ENCODE data around the gene LTBP1.

The LTBP1 gene

DNA sequence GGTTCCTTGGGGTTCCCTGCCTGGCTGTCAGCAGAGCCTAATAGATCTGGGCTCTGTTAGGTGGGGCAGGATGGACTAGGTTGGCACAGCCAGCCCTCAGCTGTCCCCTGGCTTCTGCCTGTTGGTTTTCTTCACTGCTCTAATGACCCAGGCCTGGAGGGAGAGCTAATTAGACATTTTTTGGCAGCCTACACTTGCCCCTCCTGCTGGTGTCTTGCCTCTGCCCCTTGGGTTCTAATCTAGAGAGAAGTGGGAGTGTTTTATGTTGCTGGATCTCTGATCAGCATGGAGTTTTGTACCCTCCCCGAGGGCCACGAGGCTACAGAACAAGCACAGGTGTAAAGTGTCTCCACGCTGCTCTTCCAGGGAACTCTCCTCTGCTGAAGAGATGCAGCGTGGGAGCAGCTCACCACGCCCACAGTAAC lies 330.3 kb downstream of the LTBP1 start:
- H3K9ac ChIP-seq (ENCODE audit: low read depth, low read length), result no peak overlapping the region
- no peaks in the 10 kb centered on the region for H3K9me3 ChIP-seq (ENCODE audit: control insufficient read depth, insufficient read depth, low read length)
- no peaks in the 10 kb centered on the region for H3K36me3 ChIP-seq (ENCODE audit: control insufficient read depth, insufficient read depth, low read length)
- no peaks in the 10 kb centered on the region for H3K27me3 ChIP-seq (ENCODE audit: control insufficient read depth, insufficient read depth, low read length)
- no peak overlapping the region for H3K4me3 ChIP-seq (ENCODE audit: low read depth, low read length)
- no peaks in the 10 kb centered on the region for H3K4me1 ChIP-seq (ENCODE audit: control insufficient read depth, insufficient read depth, low read length)

DNA sequence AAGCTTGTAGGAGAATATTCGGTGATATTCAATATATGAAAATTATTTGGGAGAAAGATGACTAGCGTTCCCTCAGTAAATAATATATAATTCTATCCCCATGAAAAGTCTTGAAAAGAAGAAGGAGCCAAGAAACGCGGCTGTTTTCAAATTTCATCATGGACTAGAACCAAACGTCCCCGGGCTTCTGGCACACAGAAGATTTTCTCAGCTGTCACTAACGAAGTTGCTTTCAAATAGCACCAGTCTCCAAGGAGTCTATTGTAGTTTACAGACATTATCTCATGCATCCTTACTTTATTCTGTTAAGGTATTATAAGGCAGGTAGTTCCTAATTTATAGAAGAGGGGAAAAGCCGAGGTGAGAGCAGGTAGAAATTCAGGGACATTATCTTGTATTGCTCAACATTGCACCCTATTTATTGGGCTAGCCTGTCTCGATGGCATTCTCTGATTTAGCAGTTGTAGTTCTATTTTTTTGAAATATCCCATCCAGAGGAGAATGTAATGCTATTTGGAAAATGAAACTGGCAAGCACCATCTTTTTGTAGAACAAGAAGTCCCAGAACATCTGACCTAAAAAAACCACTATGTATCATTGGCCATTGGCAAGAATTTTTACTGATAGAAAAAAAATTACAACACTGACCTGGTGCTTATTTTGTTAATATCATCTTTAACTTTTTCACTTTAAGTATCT lies 331.6 kb downstream of the LTBP1 start:
- Histone ChIP-seq H3K36me3 (ENCODE audit: control insufficient read depth, insufficient read depth, low read length) (no peaks in the 10 kb centered on the region), H3K4me1 (ENCODE audit: control insufficient read depth, insufficient read depth, low read length) (no peaks in the 10 kb centered on the region), H3K9me3 (ENCODE audit: control insufficient read depth, insufficient read depth, low read length) (no peaks in the 10 kb centered on the region), H3K27me3 (ENCODE audit: control insufficient read depth, insufficient read depth, low read length) (no peaks in the 10 kb centered on the region), H3K9ac (ENCODE audit: low read depth, low read length) (no peak overlapping the region), H3K4me3 (ENCODE audit: low read depth, low read length) (no peak overlapping the region)

DNA sequence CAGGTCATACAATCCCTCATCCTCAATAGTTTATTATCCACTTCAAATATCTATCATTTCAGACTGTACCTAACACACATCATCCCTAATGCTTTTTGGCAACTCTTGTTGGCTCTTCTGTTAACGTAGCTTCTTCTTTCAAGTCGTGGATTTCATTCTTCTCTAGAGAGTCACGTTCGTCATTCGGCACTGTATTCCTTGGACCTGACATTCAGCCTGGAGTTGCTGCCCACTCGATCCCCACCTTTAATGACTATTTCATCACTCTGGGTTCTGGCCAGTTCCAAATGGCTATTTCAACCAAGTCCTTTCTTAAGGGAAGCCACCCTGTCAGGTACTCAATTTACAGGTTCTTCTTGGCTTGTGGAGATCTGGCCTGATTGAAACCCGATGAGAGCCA lies 337.5 kb downstream of the LTBP1 start:
- Histone ChIP-seq H3K4me3 (ENCODE audit: low read depth, low read length) (no peak overlapping the region), H3K36me3 (ENCODE audit: control insufficient read depth, insufficient read depth, low read length) (no peaks in the 10 kb centered on the region), H3K4me1 (ENCODE audit: control insufficient read depth, insufficient read depth, low read length) (no peaks in the 10 kb centered on the region), H3K9me3 (ENCODE audit: control insufficient read depth, insufficient read depth, low read length) (no peaks in the 10 kb centered on the region), H3K27me3 (ENCODE audit: control insufficient read depth, insufficient read depth, low read length) (no peaks in the 10 kb centered on the region), H3K9ac (ENCODE audit: low read depth, low read length) (no peak overlapping the region)

DNA sequence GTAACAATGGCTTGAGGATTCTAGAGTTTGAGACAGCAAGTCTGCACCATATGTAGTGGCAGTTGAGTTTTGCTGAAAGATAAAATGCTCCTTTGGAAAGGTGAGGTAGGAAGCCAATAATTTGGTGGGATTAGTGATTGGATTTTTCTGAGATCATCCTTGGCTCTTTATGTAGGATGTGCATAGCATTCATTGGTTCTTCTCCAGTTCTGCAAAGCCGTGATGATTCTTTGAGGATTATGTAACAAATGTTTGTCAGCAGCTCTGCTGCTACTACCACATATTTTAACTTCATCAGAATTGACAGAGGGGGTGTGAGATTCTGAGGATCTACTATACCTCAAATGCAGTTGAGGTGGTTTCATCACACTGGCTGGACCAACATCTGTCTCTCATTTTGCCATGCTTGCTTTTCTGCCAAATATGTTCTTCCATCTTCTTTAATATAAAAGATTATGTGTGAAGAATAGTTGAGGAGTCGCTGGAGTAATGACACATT lies 340.8 kb downstream of the LTBP1 start:
- Histone ChIP-seq H3K27me3 (ENCODE audit: control insufficient read depth, insufficient read depth, low read length) (no peaks in the 10 kb centered on the region), H3K9ac (ENCODE audit: low read depth, low read length) (no peak overlapping the region), H3K4me3 (ENCODE audit: low read depth, low read length) (no peak overlapping the region), H3K9me3 (ENCODE audit: control insufficient read depth, insufficient read depth, low read length) (no peaks in the 10 kb centered on the region), H3K36me3 (ENCODE audit: control insufficient read depth, insufficient read depth, low read length) (no peaks in the 10 kb centered on the region), H3K4me1 (ENCODE audit: control insufficient read depth, insufficient read depth, low read length) (no peaks in the 10 kb centered on the region)

DNA sequence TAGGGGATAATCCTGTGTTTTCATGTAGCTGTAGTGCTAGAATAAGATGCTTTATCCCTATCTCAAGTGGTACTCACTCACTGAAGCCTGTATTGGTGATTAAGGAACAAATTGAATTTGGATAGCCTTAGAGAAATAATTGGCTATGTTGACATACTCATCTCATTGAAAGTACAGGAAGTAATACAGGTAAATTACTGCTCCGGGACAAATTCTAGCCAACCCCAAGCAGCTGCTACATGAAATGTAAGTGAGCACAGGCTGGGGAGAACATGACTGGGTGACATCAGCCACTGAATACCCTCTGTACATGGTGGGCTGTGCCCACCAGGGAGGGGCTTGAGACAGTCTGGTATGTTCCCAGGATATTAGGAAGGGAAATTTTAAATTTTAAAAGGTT lies 341.3 kb downstream of the LTBP1 start:
- Histone ChIP-seq H3K27me3 (ENCODE audit: control insufficient read depth, insufficient read depth, low read length) (no peaks in the 10 kb centered on the region), H3K4me3 (ENCODE audit: low read depth, low read length) (no peak overlapping the region), H3K4me1 (ENCODE audit: control insufficient read depth, insufficient read depth, low read length) (peaks cover 1% of the 10 kb centered on the region), H3K36me3 (ENCODE audit: control insufficient read depth, insufficient read depth, low read length) (no peaks in the 10 kb centered on the region), H3K9me3 (ENCODE audit: control insufficient read depth, insufficient read depth, low read length) (no peaks in the 10 kb centered on the region), H3K9ac (ENCODE audit: low read depth, low read length) (no peak overlapping the region)

DNA sequence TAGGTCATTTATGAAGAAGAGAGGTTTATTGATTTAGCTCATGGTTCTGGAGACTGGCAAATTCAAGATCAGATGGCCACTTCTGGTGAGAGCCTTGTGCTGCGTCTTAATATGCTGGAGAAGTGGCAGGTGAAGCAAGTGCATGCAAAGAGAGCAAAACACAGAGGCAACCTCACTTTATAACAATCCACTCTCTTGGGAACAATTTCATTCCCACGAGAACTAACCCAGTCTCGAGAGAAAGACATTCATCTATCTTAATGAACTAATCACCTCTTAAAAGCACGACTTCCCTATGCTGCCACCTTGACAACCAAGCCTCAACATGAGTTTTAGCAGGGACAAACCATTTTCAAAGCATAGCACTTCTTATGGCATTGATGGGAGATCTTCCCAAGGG lies 343.2 kb downstream of the LTBP1 start:
- no peaks in the 10 kb centered on the region for H3K9me3 ChIP-seq (ENCODE audit: control insufficient read depth, insufficient read depth, low read length)
- H3K9ac ChIP-seq (ENCODE audit: low read depth, low read length), result no peak overlapping the region
- no peak overlapping the region for H3K4me3 ChIP-seq (ENCODE audit: low read depth, low read length)
- no peaks in the 10 kb centered on the region for H3K27me3 ChIP-seq (ENCODE audit: control insufficient read depth, insufficient read depth, low read length)
- peaks cover 5% of the 10 kb centered on the region for H3K4me1 ChIP-seq (ENCODE audit: control insufficient read depth, insufficient read depth, low read length)
- H3K36me3 ChIP-seq (ENCODE audit: control insufficient read depth, insufficient read depth, low read length), result no peaks in the 10 kb centered on the region

DNA sequence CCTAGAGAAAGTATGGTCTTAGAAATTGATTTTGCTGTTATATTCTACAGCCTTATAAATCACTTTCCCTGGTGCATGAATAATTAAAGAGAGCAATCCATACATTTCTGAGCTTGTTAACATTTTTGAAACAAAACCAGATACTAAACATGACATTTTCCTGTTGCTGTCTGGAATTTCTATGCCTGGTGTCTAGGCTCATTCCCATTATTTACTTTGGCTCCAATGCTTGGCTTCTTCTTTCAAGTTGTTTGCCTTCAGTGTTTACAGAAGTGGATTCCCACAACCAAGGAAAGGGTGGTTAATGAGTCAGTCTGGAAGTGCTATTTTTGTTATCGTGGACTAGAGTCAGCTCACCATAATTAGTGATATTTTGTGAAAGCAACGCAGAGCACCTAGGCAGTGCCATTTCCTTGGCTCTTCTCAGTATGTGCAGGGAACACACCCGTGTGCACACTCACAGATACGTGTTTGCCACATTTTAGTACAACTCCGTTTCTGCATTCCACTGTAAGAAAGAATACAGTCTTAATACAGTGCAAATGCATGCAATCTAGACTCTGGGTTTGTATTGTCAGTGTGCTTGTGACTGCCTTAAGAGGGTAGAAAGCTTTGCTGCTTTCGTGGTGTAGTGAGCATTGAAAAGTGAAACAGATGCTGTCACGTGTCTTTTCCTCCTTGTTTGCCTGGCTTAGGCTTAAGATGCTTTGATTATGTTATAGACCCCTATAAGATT lies 344.7 kb downstream of the LTBP1 start:
- Histone ChIP-seq H3K27me3 (ENCODE audit: control insufficient read depth, insufficient read depth, low read length) (no peaks in the 10 kb centered on the region), H3K4me1 (ENCODE audit: control insufficient read depth, insufficient read depth, low read length) (peaks cover 5% of the 10 kb centered on the region), H3K9me3 (ENCODE audit: control insufficient read depth, insufficient read depth, low read length) (no peaks in the 10 kb centered on the region), H3K4me3 (ENCODE audit: low read depth, low read length) (no peak overlapping the region), H3K36me3 (ENCODE audit: control insufficient read depth, insufficient read depth, low read length) (no peaks in the 10 kb centered on the region), H3K9ac (ENCODE audit: low read depth, low read length) (no peak overlapping the region)

DNA sequence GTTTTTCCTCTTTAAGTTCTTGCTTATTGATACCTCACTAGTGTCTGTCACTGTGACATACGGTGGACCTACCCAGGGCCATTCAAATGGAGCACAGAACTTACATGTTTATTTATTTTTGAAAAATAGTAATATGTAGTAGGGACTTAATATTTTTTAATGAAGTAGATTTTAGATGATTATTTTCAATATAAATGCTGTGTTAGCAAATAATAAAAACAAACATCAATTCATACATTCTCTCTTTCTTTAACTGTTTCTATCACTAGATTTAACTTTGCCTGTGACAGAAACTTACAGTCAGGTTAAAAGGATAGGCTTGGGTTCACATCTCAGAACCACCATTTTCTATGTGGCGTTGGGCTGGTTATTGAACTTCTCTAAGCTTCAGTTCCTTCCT lies 345.3 kb downstream of the LTBP1 start:
- no peak overlapping the region for H3K4me3 ChIP-seq (ENCODE audit: low read depth, low read length)
- H3K27me3 ChIP-seq (ENCODE audit: control insufficient read depth, insufficient read depth, low read length), result no peaks in the 10 kb centered on the region
- peaks cover 5% of the 10 kb centered on the region for H3K4me1 ChIP-seq (ENCODE audit: control insufficient read depth, insufficient read depth, low read length)
- no peak overlapping the region for H3K9ac ChIP-seq (ENCODE audit: low read depth, low read length)
- no peaks in the 10 kb centered on the region for H3K9me3 ChIP-seq (ENCODE audit: control insufficient read depth, insufficient read depth, low read length)
- no peaks in the 10 kb centered on the region for H3K36me3 ChIP-seq (ENCODE audit: control insufficient read depth, insufficient read depth, low read length)

DNA sequence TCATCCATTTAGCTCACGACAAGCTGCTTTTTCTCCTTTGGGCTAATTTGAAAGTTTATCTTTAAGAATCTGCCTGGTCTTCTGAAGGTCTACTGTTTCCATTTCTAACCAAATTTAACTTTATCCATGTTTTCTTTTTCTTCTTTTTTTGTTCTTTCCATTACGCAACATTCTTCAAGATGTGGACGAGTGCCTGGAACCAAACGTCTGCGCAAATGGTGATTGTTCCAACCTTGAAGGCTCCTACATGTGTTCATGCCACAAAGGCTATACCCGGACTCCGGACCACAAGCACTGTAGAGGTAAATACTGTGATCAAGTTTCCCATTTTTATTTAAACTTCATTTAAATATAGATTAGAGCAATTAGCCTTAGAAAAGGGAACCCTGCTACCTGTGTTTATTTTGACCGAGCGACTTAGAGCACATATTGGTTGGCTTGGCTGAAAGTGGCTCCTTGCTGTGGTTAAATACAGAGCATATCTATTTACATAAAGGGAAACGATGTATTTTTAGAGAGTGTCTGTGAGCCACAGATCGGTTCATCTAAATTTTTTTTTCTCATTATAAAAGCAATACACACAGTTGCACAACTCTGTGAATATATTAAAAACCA lies 346.3 kb downstream of the LTBP1 start:
- Histone ChIP-seq H3K4me3 (ENCODE audit: low read depth, low read length) (no peak overlapping the region), H3K9ac (ENCODE audit: low read depth, low read length) (no peak overlapping the region), H3K9me3 (ENCODE audit: control insufficient read depth, insufficient read depth, low read length) (no peaks in the 10 kb centered on the region), H3K36me3 (ENCODE audit: control insufficient read depth, insufficient read depth, low read length) (no peaks in the 10 kb centered on the region), H3K27me3 (ENCODE audit: control insufficient read depth, insufficient read depth, low read length) (no peaks in the 10 kb centered on the region), H3K4me1 (ENCODE audit: control insufficient read depth, insufficient read depth, low read length) (peaks cover 5% of the 10 kb centered on the region)

DNA sequence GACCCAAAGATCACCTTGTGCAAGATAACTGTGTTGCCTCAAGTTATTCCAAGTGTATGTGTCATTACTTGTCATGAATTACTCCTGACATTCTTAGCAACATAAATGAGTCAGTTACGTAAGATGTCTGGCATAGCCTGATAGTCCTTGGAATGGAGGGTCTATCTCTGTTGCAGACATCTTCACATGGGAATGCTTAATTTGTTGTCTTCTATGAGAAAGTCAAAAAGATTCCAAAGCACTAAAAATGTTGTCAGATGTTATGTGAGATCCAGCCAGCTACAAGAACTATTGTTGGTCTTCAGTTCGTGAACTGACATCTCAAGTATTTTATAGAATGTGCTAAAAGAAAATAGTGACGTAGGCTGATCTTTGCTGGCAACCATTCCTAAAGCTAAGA lies 351.5 kb downstream of the LTBP1 start:
- no peak overlapping the region for H3K9ac ChIP-seq (ENCODE audit: low read depth, low read length)
- H3K36me3 ChIP-seq (ENCODE audit: control insufficient read depth, insufficient read depth, low read length), result no peaks in the 10 kb centered on the region
- H3K27me3 ChIP-seq (ENCODE audit: control insufficient read depth, insufficient read depth, low read length), result no peaks in the 10 kb centered on the region

DNA sequence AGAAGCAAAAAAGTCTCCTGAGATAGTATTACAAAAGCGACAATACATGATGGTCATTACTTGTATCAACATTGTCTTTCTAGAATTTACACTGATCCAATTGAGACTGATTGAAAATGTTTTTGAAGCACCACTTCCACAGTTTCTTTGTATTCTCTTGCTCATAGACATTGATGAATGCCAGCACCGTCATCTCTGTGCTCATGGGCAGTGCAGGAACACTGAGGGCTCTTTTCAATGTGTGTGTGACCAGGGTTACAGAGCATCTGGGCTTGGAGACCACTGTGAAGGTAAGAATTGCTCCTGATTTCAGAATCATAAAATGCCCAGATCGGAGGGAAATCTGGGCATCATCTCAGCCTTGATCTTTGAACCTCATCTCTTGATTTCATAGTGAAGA lies 354.6 kb downstream of the LTBP1 start:
- no peaks in the 10 kb centered on the region for H3K36me3 ChIP-seq (ENCODE audit: control insufficient read depth, insufficient read depth, low read length)
- no peaks in the 10 kb centered on the region for H3K27me3 ChIP-seq (ENCODE audit: control insufficient read depth, insufficient read depth, low read length)
- H3K4me1 ChIP-seq (ENCODE audit: control insufficient read depth, insufficient read depth, low read length), result no peaks in the 10 kb centered on the region
- H3K9me3 ChIP-seq (ENCODE audit: control insufficient read depth, insufficient read depth, low read length), result no peaks in the 10 kb centered on the region
- no peak overlapping the region for H3K9ac ChIP-seq (ENCODE audit: low read depth, low read length)
- no peak overlapping the region for H3K4me3 ChIP-seq (ENCODE audit: low read depth, low read length)

More for the DNA sequence above, 351.5 kb downstream of the LTBP1 start:
- peaks cover 2% of the 10 kb centered on the region for H3K4me1 ChIP-seq (ENCODE audit: control insufficient read depth, insufficient read depth, low read length)
- no peak overlapping the region for H3K4me3 ChIP-seq (ENCODE audit: low read depth, low read length)
- no peaks in the 10 kb centered on the region for H3K9me3 ChIP-seq (ENCODE audit: control insufficient read depth, insufficient read depth, low read length)

DNA sequence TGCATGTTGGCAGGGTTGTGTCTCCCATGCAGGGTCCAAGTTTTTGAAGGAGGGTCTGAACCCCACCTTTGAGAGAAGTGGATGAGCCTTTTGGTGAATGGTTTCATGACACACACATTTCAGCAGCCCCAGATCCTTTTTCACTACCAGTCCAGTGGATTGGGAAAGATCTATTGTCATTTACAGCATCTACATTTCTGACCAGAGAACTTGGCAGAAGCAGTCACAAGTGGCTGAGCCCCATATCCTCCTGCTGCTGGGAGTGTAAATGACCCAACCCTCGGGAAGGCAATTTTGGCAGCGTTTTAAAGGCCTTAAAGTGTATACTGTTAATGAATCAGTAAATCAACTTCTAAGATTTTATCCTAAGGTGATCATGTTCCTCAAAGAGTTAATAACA lies 355.6 kb downstream of the LTBP1 start:
- no peaks in the 10 kb centered on the region for H3K36me3 ChIP-seq (ENCODE audit: control insufficient read depth, insufficient read depth, low read length)
- H3K9me3 ChIP-seq (ENCODE audit: control insufficient read depth, insufficient read depth, low read length), result no peaks in the 10 kb centered on the region
- H3K27me3 ChIP-seq (ENCODE audit: control insufficient read depth, insufficient read depth, low read length), result no peaks in the 10 kb centered on the region
- no peak overlapping the region for H3K9ac ChIP-seq (ENCODE audit: low read depth, low read length)
- no peak overlapping the region for H3K4me3 ChIP-seq (ENCODE audit: low read depth, low read length)
- no peaks in the 10 kb centered on the region for H3K4me1 ChIP-seq (ENCODE audit: control insufficient read depth, insufficient read depth, low read length)

Data from iPS-15b (cell line).